Lung (tissue), 12 donors: ENCODE results near the gene UNC50. TPM values are rescaled to one million over a fixed set of nuclear protein-coding genes. Genes with fewer than 3 reads are reported as not detected.

ENCODE experiments used
- ATAC-seq: fragments of 200-7000 bp; cut with Tn5 transposase; one replicate; pipeline ENCODE4 v1.9.1; 2020; ENCODE audit warnings: moderate number of reproducible peaks; ENCODE audit not compliant: insufficient read depth, low FRiP score
- DNase-seq, 3 donors: peaks; one replicate each; pipeline ENCODE4 v3.0.0-alpha.2; 2013 to 2017
- H3K27ac ChIP-seq, 2 donors: one replicate each; pipeline ENCODE4 v1.5.1; 2013; ENCODE audit warnings: mild to moderate bottlenecking in 2 of 2, moderate library complexity in 2 of 2, control low read depth in 1 of 2, inconsistent platforms in 1 of 2, low read depth in 1 of 2, low read length in 1 of 2
- H3K27me3 ChIP-seq, 3 donors: one replicate each; pipeline ENCODE4 v1.5.1; 2013; ENCODE audit warnings: low read length in 2 of 3; ENCODE audit not compliant: control insufficient read depth in 3 of 3, insufficient read depth in 3 of 3
- H3K36me3 ChIP-seq, 4 donors: one replicate each; pipeline ENCODE4 v1.5.1; 2013; ENCODE audit warnings: low read length in 4 of 4, mild to moderate bottlenecking in 1 of 4, moderate library complexity in 1 of 4; ENCODE audit not compliant: control insufficient read depth in 4 of 4, insufficient read depth in 4 of 4
- H3K4me1 ChIP-seq, 5 donors: one replicate each; pipeline ENCODE4 v1.5.1; 2013; ENCODE audit warnings: low read length in 5 of 5, mild to moderate bottlenecking in 2 of 5, moderate library complexity in 1 of 5; ENCODE audit not compliant: control insufficient read depth in 5 of 5, insufficient read depth in 5 of 5
- H3K4me3 ChIP-seq: one replicate; pipeline ENCODE4 v1.5.1; 2013; ENCODE audit warnings: mild to moderate bottlenecking, control low read depth, moderate library complexity
- H3K9ac ChIP-seq, 2 donors: one replicate each; pipeline ENCODE4 v1.5.1; 2013; ENCODE audit warnings: low read length in 2 of 2, control low read depth in 1 of 2; ENCODE audit not compliant: insufficient read depth in 1 of 2
- H3K9me3 ChIP-seq, 4 donors: one replicate each; pipeline ENCODE4 v1.5.1; 2013; ENCODE audit warnings: low read length in 3 of 4, mild to moderate bottlenecking in 1 of 4, moderate library complexity in 1 of 4; ENCODE audit not compliant: control insufficient read depth in 4 of 4, insufficient read depth in 3 of 4
- CTCF ChIP-seq: IDR thresholded peaks from 2 replicates; pipeline ENCODE4 v1.5.1; 2012; ENCODE audit warnings: mild to moderate bottlenecking; ENCODE audit errors: control extremely low read depth, extremely low read depth
- WGBS, 2 donors: extraction: QIAGEN DNeasy Blood & Tissue Kit; methylation state at CpG; one replicate each; pipeline ENCODE4 v1.1.7; 2013; 5-methylcytosine and 5-hydroxymethylcytosine counted together
- polyA plus RNA-seq, 2 donors: library from polyadenylated mRNA; stranded (reverse); fragments of 200-250 nt; gene quantifications; one replicate each; pipeline ENCODE4 v1.2.1, GENCODE V29; 2013
- total RNA-seq, 2 donors: library from RNA; depleted of rRNA in 1 of 2; stranded (reverse); fragments of >200 nt in 1 of 2; gene quantifications; one replicate each; pipeline ENCODE4 v1.2.1, GENCODE V29; 2014 to 2021
- donor health status: control.
- donor health status: control.
- donor health status: Bipolar disorder and iron deficiency.
- donor health status: healthy.
- donor health status: DM: yes; HTN: yes; CAD: no.

The UNC50 gene
- total and polyA plus RNA-seq, 4 donors = 36.4 to 54.7 (median 43.7) TPM

- no peak overlapping the region for H3K9ac ChIP-seq
- no peak overlapping the region for H3K27ac ChIP-seq
- H3K9me3 ChIP-seq = no peaks in the 10 kb centered on the region
- WGBS, 2 donors = 58 to 65% methylated on average over 5 of the region's 5 CpGs
- no peak overlapping the region for H3K4me3 ChIP-seq
- peaks cover 19 to 32% (median 26%) of the 10 kb centered on the region in 4 donors for H3K36me3 ChIP-seq
- no peaks in the 10 kb centered on the region for H3K4me1 ChIP-seq
- TF ChIP-seq CTCF = no peak
- no peaks in the 10 kb centered on the region for H3K27me3 ChIP-seq
- ATAC-seq = no peak
- no peak for DNase-seq
These were observed 8.8 kb downstream of the UNC50 start for GRCh38 chr2:98617149-98617548.

GRCh38 chr2:98623657-98624056 is 15.3 kb downstream of the UNC50 start:
- TF ChIP-seq CTCF = no peak
- H3K27me3 ChIP-seq = no peaks in the 10 kb centered on the region
- H3K9me3 ChIP-seq = no peaks in the 10 kb centered on the region
- no peak overlapping the region for H3K4me3 ChIP-seq
- no peak for ATAC-seq
- 53 to 72% methylated on average over 5 of the region's 5 CpGs for WGBS, 2 donors
- H3K36me3 ChIP-seq = peaks cover 0 to 10% (median 0%) of the 10 kb centered on the region in 4 donors
- H3K9ac ChIP-seq = no peak overlapping the region
- H3K4me1 ChIP-seq = no peaks in the 10 kb centered on the region
- H3K27ac ChIP-seq = no peak overlapping the region
- peak; percentile 48 to 56 (median 54) for DNase-seq

GRCh38 chr2:98632351-98632750 is 24.0 kb downstream of the UNC50 start:
- no peaks in the 10 kb centered on the region for H3K4me1 ChIP-seq
- no peak overlapping the region for H3K27ac ChIP-seq
- no peak overlapping the region for H3K9ac ChIP-seq
- no peaks in the 10 kb centered on the region for H3K27me3 ChIP-seq
- no peaks in the 10 kb centered on the region for H3K9me3 ChIP-seq
- no peak for ATAC-seq
- H3K4me3 ChIP-seq = no peak overlapping the region
- TF ChIP-seq CTCF = no peak
- peaks cover 0 to 35% (median 2%) of the 10 kb centered on the region in 4 donors for H3K36me3 ChIP-seq
- DNase-seq = no peak
- 95 to 97% methylated on average over 3 of the region's 3 CpGs for WGBS, 2 donors

- H3K36me3 ChIP-seq = peaks cover 0 to 39% (median 5%) of the 10 kb centered on the region in 4 donors
- whole genome bisulfite sequencing, 2 donors = 82 to 84% methylated on average over 9 of the region's 9 CpGs
These were observed 26.2 kb downstream of the UNC50 start for GRCh38 chr2:98634406-98635092.

More at GRCh38 chr2:98634406-98635092, 26.2 kb downstream of the UNC50 start:
- Histone ChIP-seq H3K4me1 (no peaks in the 10 kb centered on the region), H3K9me3 (no peaks in the 10 kb centered on the region), H3K27me3 (no peaks in the 10 kb centered on the region), H3K4me3 (no peak overlapping the region), H3K9ac (no peak overlapping the region), H3K27ac (no peak overlapping the region)
- ATAC-seq = no peak
- DNase-seq = no peak
- TF ChIP-seq CTCF = no peak
